GM12874 (cell line): ENCODE data around the gene MSMO1.

Experiments used
- CTCF ChIP-seq: IDR thresholded peaks from 2 replicates; pipeline ENCODE4 v1.5.1; 2011; ENCODE audit warnings: low read depth, mild to moderate bottlenecking, control low read depth, low read length, moderate library complexity; ENCODE audit not compliant: insufficient read depth

Gene MSMO1

GRCh38 chr4:165328101-165328425, 594 bp downstream of the MSMO1 start:
- TF ChIP-seq CTCF: no peak

DNA sequence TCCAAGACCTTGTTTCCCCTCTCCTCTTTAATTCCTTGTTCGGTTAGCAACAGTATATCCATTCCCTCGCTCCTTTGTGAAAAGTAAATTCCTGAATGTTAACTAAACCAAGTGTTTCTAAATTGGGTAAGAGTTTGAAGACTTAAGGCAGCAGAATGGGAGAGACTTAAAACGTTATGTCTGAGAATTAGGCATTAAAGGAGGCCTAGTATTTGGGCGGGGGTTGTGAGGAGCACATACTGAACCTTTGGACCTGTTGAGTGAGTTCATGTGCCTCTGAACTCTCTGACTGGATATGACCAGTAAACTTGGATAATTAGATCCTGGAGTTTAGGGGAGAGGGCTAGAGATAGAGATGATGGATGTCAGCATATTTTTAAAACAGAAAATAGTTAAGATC, 1.2 kb downstream of the MSMO1 start:
- no peak for TF ChIP-seq CTCF

DNA sequence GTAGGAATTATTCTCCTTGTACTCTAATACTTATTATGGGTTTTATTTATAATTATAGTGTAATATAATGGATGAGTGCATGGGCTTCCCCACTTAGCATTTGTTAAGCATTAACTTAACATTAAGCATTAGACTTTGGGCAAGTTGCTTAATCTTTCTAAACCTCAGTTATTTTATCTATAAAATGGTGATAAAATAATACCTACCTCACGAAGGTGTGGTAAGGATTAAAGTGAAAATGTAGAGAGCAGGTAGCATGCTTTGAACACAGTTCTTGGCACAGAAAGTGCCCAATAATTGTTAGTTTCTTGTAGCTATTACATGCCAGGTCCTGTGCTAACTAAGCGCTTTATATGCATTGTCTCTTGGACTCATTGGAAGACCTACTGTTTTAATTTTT, 2.6 kb downstream of the MSMO1 start:
- no peak for TF ChIP-seq CTCF

GRCh38 chr4:165330666-165331065, 3.2 kb downstream of the MSMO1 start:
- TF ChIP-seq CTCF: no peak

GRCh38 chr4:165331359-165331758, 3.9 kb downstream of the MSMO1 start:
- TF ChIP-seq CTCF: no peak

DNA sequence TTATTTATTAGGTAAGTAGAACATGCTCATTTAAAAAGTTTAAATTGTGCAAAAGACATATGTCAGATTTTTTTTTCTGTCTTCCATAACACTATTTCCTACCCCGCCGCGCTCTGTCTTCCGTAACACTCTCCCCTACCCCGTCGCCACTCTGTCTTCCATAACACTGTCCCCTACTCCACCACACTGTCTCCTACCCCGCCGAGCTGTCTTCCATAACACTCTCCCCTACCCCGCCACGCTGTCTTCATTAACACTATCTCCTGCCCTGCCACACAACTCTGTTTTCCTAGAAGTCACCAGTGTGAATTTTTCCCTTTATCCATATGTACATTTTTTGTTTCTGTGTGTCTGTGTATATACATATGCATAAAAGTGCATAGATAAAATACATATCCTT, 4.4 kb downstream of the MSMO1 start:
- TF ChIP-seq CTCF: no peak

GRCh38 chr4:165332502-165332901, 5.0 kb downstream of the MSMO1 start:
- TF ChIP-seq CTCF: no peak

DNA sequence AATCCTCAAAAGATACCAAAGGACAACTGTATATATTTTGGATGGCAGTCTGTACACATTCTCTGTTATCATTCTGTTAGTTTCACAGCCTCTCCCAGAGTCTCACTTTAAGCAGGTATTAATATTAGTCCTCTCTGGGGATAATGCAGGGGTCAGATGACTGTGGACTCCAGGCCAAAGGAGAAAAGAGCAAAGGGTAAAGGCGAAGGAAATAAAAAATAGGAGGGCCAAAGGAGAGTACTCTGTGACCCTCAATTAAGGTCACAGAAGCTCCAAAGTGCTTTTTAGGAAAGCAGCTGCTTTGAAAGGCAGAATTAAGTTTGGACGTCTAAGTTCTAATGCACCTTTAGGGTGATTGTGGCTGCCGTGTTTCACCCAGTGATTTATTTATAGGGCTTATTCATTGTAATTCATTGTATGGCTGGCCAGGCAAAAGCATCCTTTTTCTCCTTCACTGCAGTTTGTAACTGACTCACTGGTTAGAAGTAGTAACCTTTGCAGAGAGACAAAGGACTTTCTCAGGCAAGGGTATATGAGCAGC, 7.8 kb downstream of the MSMO1 start:
- TF ChIP-seq CTCF: no peak
